Measurements from ENCODE around the gene PPP1R16B. TPM values are rescaled to one million over a fixed set of nuclear protein-coding genes. Genes with fewer than 3 reads are reported as not detected.

The PPP1R16B gene
- 0.24 and 0.43 TPM in 2 replicates for total RNA-seq

DNA sequence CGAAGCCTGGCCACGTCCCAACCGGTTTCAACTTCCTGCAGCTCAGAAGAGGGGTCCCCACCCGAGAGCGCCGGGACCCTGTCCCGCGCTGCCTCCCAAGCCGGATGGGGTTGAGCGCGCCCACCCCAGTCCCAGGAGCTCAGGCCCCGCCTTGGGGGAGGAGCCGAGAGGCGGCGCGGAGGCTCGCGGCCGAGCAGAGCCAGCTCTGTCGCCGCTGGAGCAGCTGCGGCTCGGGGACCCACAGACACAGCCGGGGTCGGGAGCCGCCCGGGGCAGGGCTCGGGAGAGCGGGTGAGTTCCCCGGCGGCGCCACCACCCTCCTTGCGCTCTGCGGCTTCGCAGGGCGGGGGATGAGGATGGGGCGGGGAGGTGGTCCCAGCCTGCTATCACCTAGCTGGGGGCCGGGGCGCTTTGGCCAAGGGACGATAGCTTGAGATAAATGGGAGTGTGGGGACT lies at the start of gene PPP1R16B:
PPP1R16B (plus strand) TSS at position 196 of the 456 bp plus-strand sequence. CDS start 30,229 bp downstream, outside the sequence.

DNA sequence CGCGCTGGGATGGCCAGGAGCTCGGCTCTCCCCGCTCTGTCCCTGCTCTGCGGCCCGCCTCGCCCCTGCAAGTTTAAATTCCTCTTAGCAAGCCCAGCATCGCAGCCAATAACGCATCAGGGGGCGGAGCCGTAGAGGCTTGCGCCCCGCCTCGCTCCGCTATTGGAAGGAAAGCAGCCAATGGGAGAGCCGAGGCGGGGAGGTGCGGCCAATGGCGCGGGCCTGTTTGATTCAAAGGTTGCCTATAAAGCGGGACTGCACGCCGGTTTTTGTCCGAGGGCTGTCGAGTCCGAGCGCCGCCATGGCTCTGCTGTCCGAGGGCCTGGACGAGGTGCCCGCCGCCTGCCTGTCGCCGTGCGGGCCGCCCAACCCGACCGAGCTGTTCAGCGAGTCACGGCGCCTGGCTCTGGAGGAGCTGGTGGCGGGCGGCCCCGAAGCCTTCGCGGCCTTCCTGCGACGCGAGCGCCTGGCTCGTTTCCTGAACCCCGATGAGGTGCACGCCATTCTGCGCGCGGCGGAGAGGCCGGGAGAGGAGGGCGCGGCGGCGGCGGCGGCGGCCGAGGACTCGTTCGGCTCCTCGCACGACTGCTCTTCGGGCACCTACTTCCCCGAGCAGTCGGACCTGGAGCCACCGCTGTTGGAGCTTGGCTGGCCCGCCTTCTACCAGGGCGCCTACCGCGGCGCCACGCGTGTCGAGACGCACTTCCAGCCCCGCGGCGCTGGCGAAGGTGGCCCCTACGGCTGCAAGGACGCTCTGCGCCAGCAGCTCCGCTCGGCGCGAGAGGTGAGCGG lies 120.8 kb downstream of the PPP1R16B start, which contains the start of gene FAM83D:
FAM83D (plus strand) TSS at position 276 of the 792 bp plus-strand sequence; CDS start at position 302, 26 bp downstream.

DNA sequence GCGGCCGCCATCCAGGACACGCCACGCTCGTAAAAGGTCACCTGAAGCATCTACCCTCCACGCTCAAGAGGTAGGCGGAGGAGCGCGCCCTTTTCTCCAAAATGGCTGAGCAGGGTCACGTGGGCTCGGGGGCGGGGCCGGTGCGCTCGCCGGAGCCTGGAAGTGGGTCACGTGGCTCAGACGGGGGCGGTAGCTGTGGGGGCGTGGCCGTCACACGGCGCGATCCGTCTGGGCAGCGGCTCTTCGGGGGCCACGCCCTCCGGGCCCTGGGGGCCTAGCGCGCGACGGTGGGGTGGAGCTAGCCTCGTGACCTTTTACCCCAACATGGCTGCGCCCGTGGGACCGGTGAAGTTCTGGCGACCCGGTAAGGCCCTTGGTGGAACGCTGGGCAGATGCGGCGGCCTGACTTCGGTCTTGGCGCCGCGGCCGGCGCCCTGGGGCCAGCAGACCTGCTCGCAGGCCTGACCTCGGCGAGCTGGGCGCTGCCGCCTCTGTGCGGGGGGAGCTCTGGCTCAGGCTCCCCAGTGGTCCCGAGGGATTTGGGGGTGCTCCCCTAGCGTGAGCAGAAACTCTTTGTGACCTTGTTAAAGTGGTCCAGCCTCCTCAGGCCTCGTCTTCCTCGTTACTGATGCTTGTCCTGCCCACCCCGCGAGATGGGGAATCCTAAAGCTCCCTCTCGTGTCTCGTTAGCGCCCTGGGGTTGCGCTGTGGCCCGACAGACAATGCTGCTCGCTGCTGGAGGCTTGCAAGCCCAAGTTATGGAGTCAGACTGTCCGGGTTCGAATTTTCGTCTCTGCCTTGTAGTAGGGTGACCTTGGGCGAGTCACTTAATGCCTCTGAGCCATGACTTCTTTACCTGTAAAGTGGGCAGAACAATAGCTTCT lies 156.8 kb downstream of the PPP1R16B start, which contains the start of gene DHX35:
DHX35 (plus strand) TSS at position 301 of the 884 bp plus-strand sequence; CDS start at position 325, 24 bp downstream.

Other genes starting within 250 kb of the PPP1R16B start
- not detected in 2 replicates for gene ADIG, start 224.5 kb upstream of the PPP1R16B start, total RNA-seq
- gene ARHGAP40, start 203.9 kb upstream of the PPP1R16B start, total RNA-seq = 0.64 and 4.3 TPM in 2 replicates
- not detected in 2 replicates for gene SLC32A1, start 81.2 kb upstream of the PPP1R16B start, total RNA-seq
- 8.7 and 11.5 TPM in 2 replicates for gene ACTR5, start 57.2 kb upstream of the PPP1R16B start, total RNA-seq
- gene FAM83D, start 120.7 kb downstream of the PPP1R16B start, total RNA-seq = 3.6 TPM in 2 replicates
- gene DHX35, start 156.6 kb downstream of the PPP1R16B start, total RNA-seq = 7.0 and 8.7 TPM in 2 replicates